ENCODE data around the gene RTN4R.

Gene RTN4R

DNA sequence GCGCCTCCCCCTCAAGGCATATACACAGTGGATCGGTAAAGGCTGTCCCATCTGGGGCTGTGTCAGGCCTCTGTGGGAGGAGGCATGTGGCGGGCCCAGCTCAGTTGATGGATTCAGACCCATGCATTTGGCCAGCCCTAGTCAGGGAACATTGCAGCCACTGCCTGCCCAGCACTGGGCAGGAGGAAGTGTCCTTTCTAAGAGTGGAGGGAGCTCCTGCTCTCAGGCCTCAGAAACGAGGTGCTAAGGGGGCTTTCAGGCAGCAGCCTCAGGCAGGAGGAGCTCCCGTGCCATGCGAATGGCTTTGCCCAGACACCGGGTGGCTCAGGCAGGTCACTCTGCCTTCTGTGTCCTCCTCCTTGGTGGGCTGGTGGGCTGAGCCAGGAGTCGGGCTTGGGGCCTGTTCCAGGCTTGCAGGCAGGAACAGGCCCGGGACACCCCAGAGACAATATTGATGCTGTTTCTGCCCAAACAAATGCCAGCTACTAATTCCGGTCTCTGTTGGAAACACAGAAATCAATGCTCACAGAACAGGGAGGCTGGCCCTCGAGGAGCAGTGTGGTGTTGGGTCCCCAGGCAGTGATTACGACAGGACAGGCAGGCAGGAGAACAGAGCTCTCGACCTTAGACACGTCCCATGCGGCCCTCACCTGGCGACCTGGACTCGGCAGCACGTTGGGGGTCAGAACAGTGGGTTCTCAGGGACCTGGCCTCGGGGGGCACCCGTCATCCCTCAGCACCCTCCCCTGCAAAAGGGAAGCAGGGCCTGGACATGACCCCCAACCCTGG lies 75.0 kb downstream of the RTN4R start:
- TF ChIP-seq CTCF (IDR thresholded peaks at IDR 0.05): no peak

DNA sequence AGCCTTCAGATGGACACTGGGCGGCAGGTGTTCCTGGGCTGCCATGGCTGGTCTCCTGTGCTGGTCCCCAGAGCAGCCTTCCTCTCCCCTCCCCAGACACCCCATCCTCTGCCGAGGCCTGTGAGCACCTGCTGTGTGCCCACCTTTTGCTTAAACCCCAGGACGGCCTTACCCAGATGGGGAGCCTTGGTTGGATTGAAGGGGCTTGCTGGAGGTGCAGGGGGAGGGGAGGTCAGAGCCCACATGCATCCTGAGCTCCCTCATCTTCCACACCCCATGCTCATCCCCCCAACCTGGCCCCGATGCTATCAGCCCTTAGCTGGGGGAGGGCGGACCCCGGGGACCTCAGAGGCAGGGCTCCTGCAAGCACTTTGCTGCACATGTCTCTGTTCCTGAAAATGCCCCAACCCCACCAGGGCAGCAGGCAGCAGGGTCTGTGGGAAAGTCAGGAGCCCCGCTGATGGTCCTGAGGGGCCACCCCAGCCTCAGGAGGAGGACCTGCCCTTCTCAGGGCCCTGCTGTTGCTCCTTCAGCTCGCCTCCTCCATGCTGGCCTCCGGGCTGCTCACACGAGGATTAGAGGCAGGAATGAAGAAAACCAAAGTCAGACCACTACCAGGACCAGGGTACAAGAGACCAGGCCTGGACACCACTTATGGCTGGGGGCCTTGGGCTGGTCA lies 75.7 kb downstream of the RTN4R start:
- no peak for TF ChIP-seq CTCF (IDR thresholded peaks at IDR 0.05)

DNA sequence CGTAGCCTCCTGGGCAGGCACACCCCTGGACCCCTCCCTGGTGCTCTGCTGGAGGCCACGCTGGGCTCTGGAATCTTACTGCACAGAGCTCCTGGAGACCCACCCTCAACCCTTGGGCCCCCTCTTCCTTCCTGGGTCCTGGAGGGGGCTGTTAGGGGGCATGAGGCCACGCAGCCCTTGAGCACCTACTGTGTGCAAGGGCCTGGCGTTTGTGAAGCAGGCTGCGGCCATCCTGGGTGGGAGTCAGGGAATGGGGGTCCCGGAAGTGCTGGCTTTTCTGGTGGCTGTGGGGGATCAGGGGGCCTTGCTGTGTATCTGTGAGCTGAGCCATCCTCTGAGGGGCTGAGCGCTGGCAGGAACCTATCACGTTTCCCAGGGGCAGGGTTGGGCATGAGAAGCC lies 76.3 kb downstream of the RTN4R start:
- TF ChIP-seq CTCF (IDR thresholded peaks at IDR 0.05): no peak
